Glutamatergic neuron (in vitro differentiated cells): ENCODE results near the gene CAMK2B. TPM values are rescaled to one million over a fixed set of nuclear protein-coding genes. Genes with fewer than 3 reads are reported as not detected.

Source experiments
- DNase-seq: peaks from one replicate; pipeline ENCODE4 v3.0.0; 2022
- H3K27ac Mint-ChIP-seq: one replicate; pipeline ENCODE4 v1.8.0; 2020; ENCODE audit warnings: mild to moderate bottlenecking, mixed read lengths, inconsistent platforms; ENCODE audit not compliant: unreplicated experiment
- H3K27me3 Mint-ChIP-seq: one replicate; pipeline ENCODE4 v1.8.0; 2020; ENCODE audit warnings: mild to moderate bottlenecking, moderate library complexity, mixed read lengths, inconsistent platforms; ENCODE audit not compliant: unreplicated experiment
- H3K36me3 Mint-ChIP-seq: one replicate; pipeline ENCODE4 v1.8.0; 2020; ENCODE audit warnings: mild to moderate bottlenecking, mixed read lengths, inconsistent platforms; ENCODE audit not compliant: unreplicated experiment
- H3K4me1 Mint-ChIP-seq: one replicate; pipeline ENCODE4 v1.8.0; 2020; ENCODE audit warnings: mild to moderate bottlenecking, low read depth, mixed read lengths, inconsistent platforms; ENCODE audit not compliant: unreplicated experiment
- H3K4me3 Mint-ChIP-seq: one replicate; pipeline ENCODE4 v1.8.0; 2020; ENCODE audit warnings: mild to moderate bottlenecking, mixed read lengths, inconsistent platforms; ENCODE audit not compliant: unreplicated experiment
- H3K9me3 Mint-ChIP-seq: one replicate; pipeline ENCODE4 v1.8.0; 2020; ENCODE audit warnings: mild to moderate bottlenecking, moderate library complexity, mixed read lengths, inconsistent platforms; ENCODE audit not compliant: unreplicated experiment
- CTCF ChIP-seq: fragments of 200-600 bp; sonication (generic); IDR thresholded peaks from one replicate; pipeline ENCODE4 v1.5.0; 2021; ENCODE audit not compliant: partially characterized antibody, unreplicated experiment
- total RNA-seq: library from RNA; stranded (reverse); fragmentation: NEBNext Ultra II Directional; extraction: Animal tissue kit (Norgen Biotek cat#: 25700); gene quantifications from one replicate; pipeline ENCODE4 v1.2.1, GENCODE V29; 2021; ENCODE audit not compliant: unreplicated experiment

Gene CAMK2B
- total RNA-seq, 1 donor from 2014 or later, result 55.1 TPM

GRCh38 chr7:44273681-44274622 is 51.4 kb downstream of the CAMK2B start:
- H3K27me3 Mint-ChIP-seq, result peaks cover 6% of the 10 kb centered on the region
- peak overlapping the region; percentile 76 for H3K27ac Mint-ChIP-seq
- DNase-seq, result peak; percentile 13

GRCh38 chr7:44272981-44273380 is 52.4 kb downstream of the CAMK2B start:
- peaks cover 10% of the 10 kb centered on the region for H3K9me3 Mint-ChIP-seq
- H3K4me1 Mint-ChIP-seq, result peaks cover 18% of the 10 kb centered on the region
- no peak for TF ChIP-seq CTCF
- peaks cover 7% of the 10 kb centered on the region for H3K27me3 Mint-ChIP-seq
- DNase-seq, result no peak
- no peak overlapping the region for H3K4me3 Mint-ChIP-seq
- H3K27ac Mint-ChIP-seq, result peak overlapping the region; percentile 17
- H3K36me3 Mint-ChIP-seq, result no peaks in the 10 kb centered on the region

More at GRCh38 chr7:44273681-44274622, 51.4 kb downstream of the CAMK2B start:
- no peak overlapping the region for H3K4me3 Mint-ChIP-seq
- H3K4me1 Mint-ChIP-seq, result peaks cover 11% of the 10 kb centered on the region
- H3K9me3 Mint-ChIP-seq, result peaks cover 10% of the 10 kb centered on the region
- H3K36me3 Mint-ChIP-seq, result no peaks in the 10 kb centered on the region
- no peak for TF ChIP-seq CTCF

GRCh38 chr7:44272456-44272855 is 52.9 kb downstream of the CAMK2B start:
- Mint-ChIP-seq H3K36me3 (no peaks in the 10 kb centered on the region), H3K9me3 (peaks cover 12% of the 10 kb centered on the region), H3K4me1 (peaks cover 23% of the 10 kb centered on the region), H3K27ac (no peak overlapping the region), H3K4me3 (no peak overlapping the region), H3K27me3 (peaks cover 7% of the 10 kb centered on the region)
- DNase-seq, result no peak
- no peak for TF ChIP-seq CTCF

DNA sequence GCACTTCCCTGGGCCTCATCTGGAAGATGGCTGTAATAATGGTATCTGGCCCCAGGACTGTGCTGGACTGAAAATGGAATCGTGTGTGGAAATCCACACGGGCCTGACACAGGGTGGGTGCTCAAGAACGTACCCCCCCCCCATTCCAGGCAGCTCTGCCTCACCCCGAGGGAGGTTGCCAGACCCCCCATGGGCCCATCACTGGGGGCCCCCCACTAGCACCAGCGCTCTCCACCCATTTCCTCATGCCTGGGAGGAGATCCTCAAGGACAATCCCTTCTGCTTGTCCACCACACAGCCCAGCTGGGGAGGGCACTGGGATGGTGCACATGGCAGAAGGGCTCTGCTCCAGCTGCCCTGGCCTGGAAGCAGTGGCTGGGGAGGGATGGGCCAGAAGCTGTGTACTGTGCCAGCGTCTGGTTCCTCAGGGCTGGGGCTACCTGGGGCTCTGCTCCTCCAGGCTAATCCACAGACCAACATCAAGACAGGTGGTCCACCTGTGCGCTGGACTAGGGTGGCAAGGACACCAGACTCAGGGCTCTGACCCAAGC is 55.4 kb downstream of the CAMK2B start:
- DNase-seq, result no peak
- no peak overlapping the region for H3K27ac Mint-ChIP-seq
- no peak for TF ChIP-seq CTCF
- peaks cover 7% of the 10 kb centered on the region for H3K27me3 Mint-ChIP-seq
- H3K9me3 Mint-ChIP-seq, result peaks cover 16% of the 10 kb centered on the region
- H3K4me3 Mint-ChIP-seq, result no peak overlapping the region
- H3K36me3 Mint-ChIP-seq, result no peaks in the 10 kb centered on the region
- H3K4me1 Mint-ChIP-seq, result peaks cover 36% of the 10 kb centered on the region

- no peak for TF ChIP-seq CTCF
- Mint-ChIP-seq H3K4me3 (no peak overlapping the region), H3K36me3 (no peaks in the 10 kb centered on the region), H3K27ac (no peak overlapping the region), H3K27me3 (peaks cover 5% of the 10 kb centered on the region), H3K9me3 (peaks cover 15% of the 10 kb centered on the region), H3K4me1 (peaks cover 41% of the 10 kb centered on the region)
- no peak for DNase-seq
These were observed 56.0 kb downstream of the CAMK2B start for GRCh38 chr7:44269417-44269816.
